ENCODE measurements around the gene FUNDC1.

Gene FUNDC1

DNA sequence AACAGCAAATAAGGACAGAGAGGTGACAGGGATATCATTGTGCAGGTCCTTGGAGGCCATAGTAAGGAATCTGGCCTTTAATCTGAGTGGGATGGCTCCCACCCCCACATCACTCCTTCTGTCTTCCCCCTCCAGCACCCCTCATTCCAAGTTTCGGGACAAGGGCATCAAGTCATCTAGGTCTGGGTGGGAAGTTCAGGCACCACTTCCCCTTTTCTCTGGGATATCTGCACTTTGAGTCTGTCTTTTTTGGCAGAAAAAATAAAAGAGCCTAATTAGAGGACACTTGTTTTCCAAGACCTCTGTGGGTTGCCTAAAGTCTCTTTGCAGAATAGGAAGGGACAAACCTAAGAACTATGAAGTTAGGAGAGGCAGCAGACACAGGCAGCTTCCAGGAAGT, 60.1 kb downstream of the FUNDC1 start:
- in situ Hi-C loops (cut with MboI; ENCODE audit: low sequenced_read_pairs): no loop called here

DNA sequence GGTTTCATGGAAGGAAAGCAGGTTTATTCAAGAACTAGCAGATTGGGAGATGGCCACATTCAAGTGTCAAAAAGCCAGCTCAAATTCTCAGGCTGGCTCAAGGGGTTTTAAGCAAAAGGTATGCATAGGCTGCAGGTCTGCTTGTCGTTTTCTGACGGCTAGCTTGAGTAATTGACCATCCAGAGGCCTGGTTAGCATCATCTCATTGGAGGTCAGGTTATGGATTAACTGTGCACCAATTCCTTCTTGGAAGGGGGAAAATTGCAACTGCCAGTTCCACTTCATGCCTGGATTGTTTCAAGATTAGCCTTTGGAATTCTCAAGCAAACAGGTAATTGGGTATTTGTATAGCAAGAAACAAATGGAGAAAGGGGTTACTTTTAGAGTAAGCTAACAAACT, 62.1 kb downstream of the FUNDC1 start:
- in situ Hi-C loops (cut with MboI; ENCODE audit: low sequenced_read_pairs): no loop called here

- in situ Hi-C loops (cut with MboI; ENCODE audit: low sequenced_read_pairs): no loop called here
These were observed 68.2 kb downstream of the FUNDC1 start for GRCh38 chrX:44474410-44474809.

Measured in HL-60/S4 treated with phorbol 12-myristate 13-acetate at 8.2 ng/mL for 4 days and 3 days (cell line).